Endothelial cell of umbilical vein (primary cell): ENCODE measurements around the gene CYSLTR1.

Experiments used
- EZH2 ChIP-seq: IDR thresholded peaks from 2 replicates; pipeline ENCODE4 v1.6.1; 2012; ENCODE audit warnings: borderline replicate concordance, low read depth, mild to moderate bottlenecking, moderate library complexity, low read length, inconsistent platforms; ENCODE audit not compliant: severe bottlenecking
- FOS ChIP-seq: IDR thresholded peaks from 2 replicates; pipeline ENCODE4 v1.6.1; 2011; ENCODE audit warnings: mild to moderate bottlenecking, low read length, moderate library complexity, borderline replicate concordance; ENCODE audit not compliant: insufficient read depth
- GATA2 ChIP-seq: IDR thresholded peaks from 2 replicates; pipeline ENCODE4 v1.7.0; 2011; ENCODE audit warnings: low read depth, mild to moderate bottlenecking, moderate library complexity, mixed read lengths, low read length; ENCODE audit not compliant: insufficient read length, insufficient read depth
- JUN ChIP-seq: IDR thresholded peaks from 2 replicates; pipeline ENCODE4 v1.6.1; 2011; ENCODE audit warnings: borderline replicate concordance, low read depth; ENCODE audit not compliant: insufficient read length, insufficient read depth
- MYC ChIP-seq: IDR thresholded peaks from one replicate; pipeline ENCODE4 v1.6.1; 2011; ENCODE audit warnings: mild to moderate bottlenecking, low read depth, low read length
- POLR2A ChIP-seq: IDR thresholded peaks from 2 replicates; pipeline ENCODE4 v1.6.1; 2012; ENCODE audit warnings: low read depth, mild to moderate bottlenecking, control low read depth, low read length
- POLR2AphosphoS5 ChIP-seq: IDR thresholded peaks from 2 replicates; pipeline ENCODE4 v1.6.1; 2012; ENCODE audit warnings: low read depth, mild to moderate bottlenecking, control low read depth, low read length, moderate library complexity; ENCODE audit not compliant: insufficient read depth
- TF ChIP-seq, protein P1 (sequence below), 2 donors: IDR thresholded peaks; 1 replicate in 1 of 2; 2 replicates in 1 of 2; pipeline ENCODE4 v1.5.1; 2011; ENCODE audit warnings: low read length in 2 of 2, mild to moderate bottlenecking in 2 of 2, moderate library complexity in 2 of 2, control low read depth in 1 of 2, inconsistent platforms in 1 of 2, low read depth in 1 of 2; ENCODE audit not compliant: insufficient read depth in 1 of 2; ENCODE audit errors: extremely low read depth in 1 of 2
- TF ChIP-seq, protein P2 (sequence below): IDR thresholded peaks from 2 replicates; pipeline ENCODE4 v1.6.1; 2011; ENCODE audit not compliant: insufficient read depth, insufficient read length

DNA sequence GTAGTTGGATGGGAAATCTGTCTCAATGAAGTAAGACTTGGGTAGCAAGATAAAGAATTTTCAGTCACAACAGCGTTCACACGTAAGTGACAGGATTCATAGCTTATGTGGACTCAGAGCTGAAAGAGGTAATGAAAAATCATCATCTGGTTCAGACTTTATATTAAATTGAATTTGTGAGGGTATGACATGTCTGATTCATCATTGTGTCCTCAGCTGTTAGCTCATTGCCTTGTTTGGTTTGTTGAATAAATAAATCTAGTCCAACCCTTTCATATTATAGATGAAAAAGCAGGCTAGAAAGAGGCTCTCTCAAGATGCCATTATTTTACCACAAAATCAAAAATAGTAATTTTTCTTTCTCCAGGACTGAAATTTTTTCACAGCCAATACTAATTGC is 2.7 kb upstream of the CYSLTR1 start:
- TF ChIP-seq POLR2A (no peak), GATA2 (no peak), EZH2 (no peak), MYC (no peak), POLR2AphosphoS5 (no peak), JUN (no peak), FOS (no peak)
- TF ChIP-seq, protein P1, sequence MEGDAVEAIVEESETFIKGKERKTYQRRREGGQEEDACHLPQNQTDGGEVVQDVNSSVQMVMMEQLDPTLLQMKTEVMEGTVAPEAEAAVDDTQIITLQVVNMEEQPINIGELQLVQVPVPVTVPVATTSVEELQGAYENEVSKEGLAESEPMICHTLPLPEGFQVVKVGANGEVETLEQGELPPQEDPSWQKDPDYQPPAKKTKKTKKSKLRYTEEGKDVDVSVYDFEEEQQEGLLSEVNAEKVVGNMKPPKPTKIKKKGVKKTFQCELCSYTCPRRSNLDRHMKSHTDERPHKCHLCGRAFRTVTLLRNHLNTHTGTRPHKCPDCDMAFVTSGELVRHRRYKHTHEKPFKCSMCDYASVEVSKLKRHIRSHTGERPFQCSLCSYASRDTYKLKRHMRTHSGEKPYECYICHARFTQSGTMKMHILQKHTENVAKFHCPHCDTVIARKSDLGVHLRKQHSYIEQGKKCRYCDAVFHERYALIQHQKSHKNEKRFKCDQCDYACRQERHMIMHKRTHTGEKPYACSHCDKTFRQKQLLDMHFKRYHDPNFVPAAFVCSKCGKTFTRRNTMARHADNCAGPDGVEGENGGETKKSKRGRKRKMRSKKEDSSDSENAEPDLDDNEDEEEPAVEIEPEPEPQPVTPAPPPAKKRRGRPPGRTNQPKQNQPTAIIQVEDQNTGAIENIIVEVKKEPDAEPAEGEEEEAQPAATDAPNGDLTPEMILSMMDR (IDR thresholded peaks at IDR 0.05; ENCODE audit: extremely low read depth in 1 of 2, insufficient read depth in 1 of 2, low read depth in 1 of 2, low read length in 2 of 2), result no peak
- TF ChIP-seq, protein P2, sequence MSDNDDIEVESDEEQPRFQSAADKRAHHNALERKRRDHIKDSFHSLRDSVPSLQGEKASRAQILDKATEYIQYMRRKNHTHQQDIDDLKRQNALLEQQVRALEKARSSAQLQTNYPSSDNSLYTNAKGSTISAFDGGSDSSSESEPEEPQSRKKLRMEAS, result no peak
